ENCODE measurements around the gene GHRHR.

Gene GHRHR

GRCh38 chr7:30995536-30995935 is 31.8 kb downstream of the GHRHR start:
- H3K4me1 ChIP-seq (ENCODE audit: control insufficient read depth, insufficient read depth, low read length, unreplicated experiment) = no peaks in the 10 kb centered on the region
- no peak overlapping the region for H3K27ac ChIP-seq (ENCODE audit: low read depth, low read length)
- no peaks in the 10 kb centered on the region for H3K27me3 ChIP-seq (ENCODE audit: insufficient read depth, low read length)
- H3K36me3 ChIP-seq (ENCODE audit: insufficient read depth, low read length) = no peaks in the 10 kb centered on the region
- H3K4me3 ChIP-seq (ENCODE audit: low read depth, low read length) = no peak overlapping the region
- H2AFZ ChIP-seq (ENCODE audit: low read length, unreplicated experiment) = no peak overlapping the region
- H3K79me2 ChIP-seq (ENCODE audit: control insufficient read depth, insufficient read depth, low read length, unreplicated experiment) = no peaks in the 10 kb centered on the region

DNA sequence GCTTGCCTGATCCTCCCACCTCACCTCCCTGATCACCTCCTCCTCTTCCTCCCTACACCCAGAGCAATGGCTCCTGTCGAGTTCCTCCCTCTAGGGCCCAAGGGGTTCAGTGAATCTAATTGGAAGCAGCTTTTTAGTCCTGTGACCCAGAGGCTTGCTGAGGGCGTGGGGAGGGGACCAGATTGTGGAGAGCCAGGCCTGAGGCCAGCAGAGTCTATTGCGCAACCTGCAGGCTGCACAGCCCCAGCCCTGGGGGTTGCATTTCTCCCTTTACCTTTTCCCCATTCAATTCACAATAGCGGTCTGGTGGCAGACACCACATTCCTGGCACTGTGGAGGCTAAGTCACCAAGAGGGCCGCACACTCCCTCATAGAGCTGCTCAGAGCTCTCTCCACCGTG is 32.5 kb downstream of the GHRHR start:
- no peaks in the 10 kb centered on the region for H3K36me3 ChIP-seq (ENCODE audit: insufficient read depth, low read length)
- H2AFZ ChIP-seq (ENCODE audit: low read length, unreplicated experiment) = no peak overlapping the region
- H3K79me2 ChIP-seq (ENCODE audit: control insufficient read depth, insufficient read depth, low read length, unreplicated experiment) = no peaks in the 10 kb centered on the region
- no peaks in the 10 kb centered on the region for H3K27me3 ChIP-seq (ENCODE audit: insufficient read depth, low read length)
- H3K4me3 ChIP-seq (ENCODE audit: low read depth, low read length) = no peak overlapping the region
- no peak overlapping the region for H3K27ac ChIP-seq (ENCODE audit: low read depth, low read length)
- no peaks in the 10 kb centered on the region for H3K4me1 ChIP-seq (ENCODE audit: control insufficient read depth, insufficient read depth, low read length, unreplicated experiment)

DNA sequence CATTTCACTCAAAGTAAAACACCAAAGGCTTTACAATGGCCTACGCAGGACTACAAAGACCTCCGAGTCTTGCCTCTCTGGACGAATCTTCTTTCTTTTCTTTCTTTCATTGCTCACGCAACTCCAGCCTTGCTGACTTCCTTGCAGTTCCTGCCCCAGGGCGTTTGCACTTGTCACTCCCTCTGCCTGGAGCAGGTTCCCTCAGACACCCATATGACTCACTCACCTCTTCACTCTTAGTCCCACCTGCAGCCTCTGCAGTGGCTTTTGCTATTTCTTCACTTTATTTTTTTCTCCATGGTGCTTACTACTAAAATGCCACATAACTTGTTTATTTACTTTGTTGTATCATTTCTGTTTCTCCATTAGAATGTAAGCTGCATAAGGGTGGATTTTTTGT is 33.1 kb downstream of the GHRHR start:
- Histone ChIP-seq H3K4me1 (ENCODE audit: control insufficient read depth, insufficient read depth, low read length, unreplicated experiment) (no peaks in the 10 kb centered on the region), H2AFZ (ENCODE audit: low read length, unreplicated experiment) (no peak overlapping the region), H3K79me2 (ENCODE audit: control insufficient read depth, insufficient read depth, low read length, unreplicated experiment) (no peaks in the 10 kb centered on the region), H3K4me3 (ENCODE audit: low read depth, low read length) (no peak overlapping the region), H3K36me3 (ENCODE audit: insufficient read depth, low read length) (no peaks in the 10 kb centered on the region), H3K27ac (ENCODE audit: low read depth, low read length) (no peak overlapping the region), H3K27me3 (ENCODE audit: insufficient read depth, low read length) (no peaks in the 10 kb centered on the region)

DNA sequence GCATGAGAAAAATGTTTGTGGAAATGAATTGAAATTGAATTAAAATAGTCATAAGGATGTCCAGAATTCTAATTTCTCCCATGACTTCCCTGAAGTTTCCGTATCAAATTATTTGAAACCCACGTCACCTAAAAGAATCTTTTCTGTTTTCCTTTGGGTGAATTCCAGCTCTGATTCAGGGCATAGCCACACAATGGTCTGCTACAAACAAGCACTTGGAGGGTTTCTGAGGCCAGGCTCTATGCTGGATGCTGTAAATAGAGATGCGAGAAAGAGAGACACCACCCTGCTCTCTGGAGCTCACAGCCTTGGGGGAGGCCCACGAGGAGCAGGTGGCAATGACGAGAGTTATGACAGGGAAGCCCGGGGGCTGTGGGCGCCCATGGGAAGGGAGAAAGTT is 33.6 kb downstream of the GHRHR start:
- Histone ChIP-seq H3K4me1 (ENCODE audit: control insufficient read depth, insufficient read depth, low read length, unreplicated experiment) (no peaks in the 10 kb centered on the region), H3K79me2 (ENCODE audit: control insufficient read depth, insufficient read depth, low read length, unreplicated experiment) (no peaks in the 10 kb centered on the region), H3K27me3 (ENCODE audit: insufficient read depth, low read length) (no peaks in the 10 kb centered on the region), H3K27ac (ENCODE audit: low read depth, low read length) (no peak overlapping the region), H3K36me3 (ENCODE audit: insufficient read depth, low read length) (no peaks in the 10 kb centered on the region), H3K4me3 (ENCODE audit: low read depth, low read length) (no peak overlapping the region), H2AFZ (ENCODE audit: low read length, unreplicated experiment) (no peak overlapping the region)

DNA sequence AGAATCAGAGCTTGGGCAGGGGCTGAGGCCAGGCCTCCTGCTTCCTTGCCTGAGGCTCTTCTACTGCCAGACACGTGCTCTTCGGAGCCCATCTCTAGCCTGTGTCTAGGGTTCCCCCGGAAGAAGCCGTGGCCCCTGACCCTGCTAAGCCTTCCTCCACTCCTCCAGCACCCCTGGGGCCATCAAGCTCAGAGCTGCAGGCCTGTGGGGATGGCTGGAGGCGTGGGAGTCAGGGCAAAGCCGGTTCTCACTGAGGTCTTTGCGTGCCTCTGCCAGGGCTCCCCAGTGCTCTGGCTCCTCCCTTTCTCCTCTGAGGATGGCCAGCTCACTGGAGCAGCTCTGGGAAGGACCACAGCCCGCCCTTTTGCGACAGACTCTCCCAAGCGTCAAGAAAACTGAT is 34.4 kb downstream of the GHRHR start:
- no peak overlapping the region for H2AFZ ChIP-seq (ENCODE audit: low read length, unreplicated experiment)
- H3K27ac ChIP-seq (ENCODE audit: low read depth, low read length) = no peak overlapping the region
- no peaks in the 10 kb centered on the region for H3K79me2 ChIP-seq (ENCODE audit: control insufficient read depth, insufficient read depth, low read length, unreplicated experiment)
- no peaks in the 10 kb centered on the region for H3K36me3 ChIP-seq (ENCODE audit: insufficient read depth, low read length)
- no peak overlapping the region for H3K4me3 ChIP-seq (ENCODE audit: low read depth, low read length)
- no peaks in the 10 kb centered on the region for H3K27me3 ChIP-seq (ENCODE audit: insufficient read depth, low read length)
- no peaks in the 10 kb centered on the region for H3K4me1 ChIP-seq (ENCODE audit: control insufficient read depth, insufficient read depth, low read length, unreplicated experiment)

GRCh38 chr7:31000161-31000693 is 36.5 kb downstream of the GHRHR start:
- H3K79me2 ChIP-seq (ENCODE audit: control insufficient read depth, insufficient read depth, low read length, unreplicated experiment) = no peaks in the 10 kb centered on the region
- H3K4me1 ChIP-seq (ENCODE audit: control insufficient read depth, insufficient read depth, low read length, unreplicated experiment) = no peaks in the 10 kb centered on the region
- no peak overlapping the region for H3K4me3 ChIP-seq (ENCODE audit: low read depth, low read length)
- H3K27me3 ChIP-seq (ENCODE audit: insufficient read depth, low read length) = no peaks in the 10 kb centered on the region
- no peak overlapping the region for H2AFZ ChIP-seq (ENCODE audit: low read length, unreplicated experiment)
- no peak overlapping the region for H3K27ac ChIP-seq (ENCODE audit: low read depth, low read length)
- H3K36me3 ChIP-seq (ENCODE audit: insufficient read depth, low read length) = no peaks in the 10 kb centered on the region

- no peaks in the 10 kb centered on the region for H3K4me1 ChIP-seq (ENCODE audit: control insufficient read depth, insufficient read depth, low read length, unreplicated experiment)
- no peaks in the 10 kb centered on the region for H3K79me2 ChIP-seq (ENCODE audit: control insufficient read depth, insufficient read depth, low read length, unreplicated experiment)
- no peaks in the 10 kb centered on the region for H3K36me3 ChIP-seq (ENCODE audit: insufficient read depth, low read length)
Measured at GRCh38 chr7:31000779-31001178, 37.0 kb downstream of the GHRHR start.

DNA sequence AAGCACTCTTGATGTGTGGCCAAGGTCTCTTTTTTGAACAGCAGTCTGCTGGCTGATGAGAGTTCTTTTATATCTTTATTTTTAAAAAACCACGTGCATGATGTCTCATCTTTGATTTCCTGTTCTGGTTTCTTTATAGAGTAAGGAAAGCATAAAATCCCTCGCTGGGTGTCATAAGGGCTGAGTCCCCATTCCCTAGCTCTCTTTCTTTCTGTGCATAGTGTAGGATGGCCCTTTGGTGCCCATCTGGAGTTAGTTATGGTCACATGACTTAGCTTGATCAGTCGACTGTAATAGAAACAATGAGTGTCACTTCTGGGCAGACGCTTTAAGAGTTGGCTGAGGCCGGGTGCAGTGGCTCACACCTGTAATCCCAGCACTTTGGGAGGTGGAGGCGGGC is 38.5 kb downstream of the GHRHR start:
- Histone ChIP-seq H3K27me3 (ENCODE audit: insufficient read depth, low read length) (peaks cover 12% of the 10 kb centered on the region), H3K4me1 (ENCODE audit: control insufficient read depth, insufficient read depth, low read length, unreplicated experiment) (no peaks in the 10 kb centered on the region), H3K79me2 (ENCODE audit: control insufficient read depth, insufficient read depth, low read length, unreplicated experiment) (no peaks in the 10 kb centered on the region), H3K4me3 (ENCODE audit: low read depth, low read length) (no peak overlapping the region), H3K36me3 (ENCODE audit: insufficient read depth, low read length) (no peaks in the 10 kb centered on the region), H2AFZ (ENCODE audit: low read length, unreplicated experiment) (no peak overlapping the region), H3K27ac (ENCODE audit: low read depth, low read length) (no peak overlapping the region)

More at GRCh38 chr7:31000779-31001178, 37.0 kb downstream of the GHRHR start:
- no peak overlapping the region for H3K27ac ChIP-seq (ENCODE audit: low read depth, low read length)
- H3K4me3 ChIP-seq (ENCODE audit: low read depth, low read length) = no peak overlapping the region
- no peaks in the 10 kb centered on the region for H3K27me3 ChIP-seq (ENCODE audit: insufficient read depth, low read length)
- H2AFZ ChIP-seq (ENCODE audit: low read length, unreplicated experiment) = no peak overlapping the region

DNA sequence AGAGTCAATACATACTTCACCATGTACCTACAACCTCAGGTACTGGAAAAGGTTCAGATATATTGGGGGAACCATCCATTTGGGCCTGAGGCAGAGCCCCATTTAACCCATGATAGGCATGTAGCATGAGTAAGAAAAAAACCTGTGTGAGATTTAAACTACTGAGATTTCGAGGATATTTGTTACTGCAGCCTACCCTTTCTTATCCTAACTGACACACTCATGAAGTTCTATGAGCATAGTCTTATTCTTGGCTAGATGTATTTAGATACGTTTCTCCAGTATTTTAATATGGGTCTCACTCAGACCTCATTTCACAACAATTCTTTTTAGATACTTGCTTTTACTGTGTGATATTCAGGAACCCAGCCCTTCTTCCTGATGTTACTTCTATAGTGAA is 39.3 kb downstream of the GHRHR start:
- Histone ChIP-seq H3K79me2 (ENCODE audit: control insufficient read depth, insufficient read depth, low read length, unreplicated experiment) (no peaks in the 10 kb centered on the region), H3K4me1 (ENCODE audit: control insufficient read depth, insufficient read depth, low read length, unreplicated experiment) (no peaks in the 10 kb centered on the region), H3K36me3 (ENCODE audit: insufficient read depth, low read length) (no peaks in the 10 kb centered on the region), H2AFZ (ENCODE audit: low read length, unreplicated experiment) (no peak overlapping the region), H3K4me3 (ENCODE audit: low read depth, low read length) (no peak overlapping the region), H3K27ac (ENCODE audit: low read depth, low read length) (no peak overlapping the region), H3K27me3 (ENCODE audit: insufficient read depth, low read length) (peaks cover 20% of the 10 kb centered on the region)

DNA sequence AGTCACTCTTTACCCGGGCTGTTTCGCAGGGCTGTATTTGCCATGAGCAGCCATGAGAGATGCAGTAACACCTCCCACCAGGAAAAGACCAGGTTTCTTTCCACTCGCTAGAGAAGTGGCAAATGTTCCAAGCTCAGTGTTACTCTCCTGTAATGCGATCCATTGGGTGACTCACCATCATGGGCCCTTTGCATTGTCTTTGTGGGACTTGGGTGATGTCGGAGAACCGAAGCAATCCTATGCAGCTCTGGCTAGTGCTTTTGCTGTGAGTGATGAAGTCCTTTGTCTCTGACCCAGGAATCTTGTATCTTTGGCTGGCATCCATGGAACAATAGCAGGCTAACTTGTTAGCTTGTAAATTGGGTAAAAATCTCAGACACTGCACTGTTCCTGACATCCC is 40.0 kb downstream of the GHRHR start:
- no peak overlapping the region for H2AFZ ChIP-seq (ENCODE audit: low read length, unreplicated experiment)
- no peak overlapping the region for H3K27ac ChIP-seq (ENCODE audit: low read depth, low read length)
- H3K27me3 ChIP-seq (ENCODE audit: insufficient read depth, low read length) = peaks cover 26% of the 10 kb centered on the region
- no peaks in the 10 kb centered on the region for H3K79me2 ChIP-seq (ENCODE audit: control insufficient read depth, insufficient read depth, low read length, unreplicated experiment)
- H3K4me1 ChIP-seq (ENCODE audit: control insufficient read depth, insufficient read depth, low read length, unreplicated experiment) = no peaks in the 10 kb centered on the region
- no peak overlapping the region for H3K4me3 ChIP-seq (ENCODE audit: low read depth, low read length)
- H3K36me3 ChIP-seq (ENCODE audit: insufficient read depth, low read length) = no peaks in the 10 kb centered on the region

- no peak overlapping the region for H3K4me3 ChIP-seq (ENCODE audit: low read depth, low read length)
- H2AFZ ChIP-seq (ENCODE audit: low read length, unreplicated experiment) = no peak overlapping the region
Measured at GRCh38 chr7:31004393-31004792, 40.6 kb downstream of the GHRHR start.

More at GRCh38 chr7:31004393-31004792, 40.6 kb downstream of the GHRHR start:
- H3K27ac ChIP-seq (ENCODE audit: low read depth, low read length) = no peak overlapping the region
- peaks cover 33% of the 10 kb centered on the region for H3K27me3 ChIP-seq (ENCODE audit: insufficient read depth, low read length)
- H3K4me1 ChIP-seq (ENCODE audit: control insufficient read depth, insufficient read depth, low read length, unreplicated experiment) = no peaks in the 10 kb centered on the region
- no peaks in the 10 kb centered on the region for H3K79me2 ChIP-seq (ENCODE audit: control insufficient read depth, insufficient read depth, low read length, unreplicated experiment)
- H3K36me3 ChIP-seq (ENCODE audit: insufficient read depth, low read length) = no peaks in the 10 kb centered on the region

All from ACC112 (cell line).